ENCODE data around the gene GREB1L. TPM values are rescaled to one million over a fixed set of nuclear protein-coding genes. Genes with fewer than 3 reads are reported as not detected.

GREB1L gene
- total RNA-seq, 1 experiment from 2014 or later = 0.26 TPM

- Mint-ChIP-seq H3K4me3 (no peak overlapping the region), H3K9me3 (peaks cover 3% of the 10 kb centered on the region; the same call in 1 of the 2 replicates), H3K27ac (no peak overlapping the region), H3K4me1 (peaks cover 19% of the 10 kb centered on the region), H3K27me3 (ENCODE audit: low read depth) (no peaks in the 10 kb centered on the region; the same call in 1 of the 2 replicates), H3K36me3 (no peaks in the 10 kb centered on the region)
- DNase-seq (ENCODE audit: low spot score) (no peak), ATAC-seq (no peak)
- ChIA-PET POLR2A (no interaction called here), CTCF (no interaction called here)
- no peak for TF ChIP-seq NFYB (CRISPR knock-in tag; conservative IDR thresholded peaks at IDR 0.05; ENCODE audit: low read depth)
- TF ChIP-seq ZBTB43 (CRISPR knock-in tag; IDR thresholded peaks at IDR 0.05) = no peak
- TF ChIP-seq ATF2 (CRISPR knock-in tag; IDR thresholded peaks at IDR 0.05; ENCODE audit: borderline replicate concordance, low read depth) = no peak
- no peak for TF ChIP-seq ZNF281 (CRISPR knock-in tag; IDR thresholded peaks at IDR 0.05)
- TF ChIP-seq SMAD4 (CRISPR knock-in tag; IDR thresholded peaks at IDR 0.05) = no peak
- no peak for TF ChIP-seq ARID4B (CRISPR knock-in tag; IDR thresholded peaks at IDR 0.05; ENCODE audit: borderline replicate concordance)
- no peak for TF ChIP-seq USF2 (CRISPR knock-in tag; IDR thresholded peaks at IDR 0.05)
- TF ChIP-seq FOXP4 (CRISPR knock-in tag; IDR thresholded peaks at IDR 0.05) = no peak
- TF ChIP-seq ZNF121 (CRISPR knock-in tag; IDR thresholded peaks at IDR 0.05) = no peak
- no peak for TF ChIP-seq MYBL2 (CRISPR knock-in tag; IDR thresholded peaks at IDR 0.05)
- TF ChIP-seq ZNF219 (CRISPR knock-in tag; IDR thresholded peaks at IDR 0.05; ENCODE audit: borderline replicate concordance) = no peak
- no peak for TF ChIP-seq ZNF425 (CRISPR knock-in tag; conservative IDR thresholded peaks at IDR 0.05)
Observed at GRCh38 chr18:21293479-21293878, 51.4 kb downstream of the GREB1L start.

Measured in WTC11 (cell line).